Activated T-helper 1 cell treated with anti-CD3 and anti-CD28 coated beads, Interleukin-12 subunit alpha, Interleukin-12 subunit beta, Interleukin-2, Interleukin-4 antibody, amounts not matched to agents 30 ng/mL and 10 ng/mL and 1 ng/mL, durations not matched to agents 14 hours and 24 hours and 36 hours (primary cell): ENCODE measurements around the gene STH. TPM values are rescaled to one million over a fixed set of nuclear protein-coding genes. Genes with fewer than 3 reads are reported as not detected.
"Not testable (repeated sequence)": the region's sequence is repeated elsewhere in the genome, so short reads cannot be mapped to it uniquely, and the experiment has no call there.

Source experiments
- DNase-seq: peaks from one replicate; pipeline ENCODE4 v3.0.0; 2021; ENCODE audit warnings: low spot score
- H3K27ac Mint-ChIP-seq: one replicate; pipeline ENCODE4 v1.8.0; 2021; ENCODE audit warnings: mild to moderate bottlenecking, mixed read lengths
- H3K27me3 Mint-ChIP-seq: one replicate; pipeline ENCODE4 v1.8.0; 2022; ENCODE audit warnings: mild to moderate bottlenecking, moderate library complexity, mixed read lengths; ENCODE audit not compliant: insufficient read depth
- H3K36me3 Mint-ChIP-seq: one replicate; pipeline ENCODE4 v1.8.0; 2021; ENCODE audit warnings: low read depth, mixed read lengths
- H3K4me1 Mint-ChIP-seq: one replicate; pipeline ENCODE4 v1.8.0; 2021; ENCODE audit warnings: low read depth, mixed read lengths
- H3K4me3 Mint-ChIP-seq: one replicate; pipeline ENCODE4 v1.8.0; 2021; ENCODE audit warnings: mild to moderate bottlenecking, moderate library complexity, mixed read lengths
- H3K9me3 Mint-ChIP-seq: one replicate; pipeline ENCODE4 v1.8.0; 2021; ENCODE audit warnings: mixed read lengths
- intact Hi-C: fragments of 100-400 bp; cut with micrococcal nuclease; formaldehyde crosslinking; loops from one replicate; pipeline ENCODE4 v1.15.1; 2024
- total RNA-seq: library from RNA; stranded (reverse); gene quantifications from 2 replicates; pipeline ENCODE4 v1.2.3, GENCODE V29; 2022

Gene STH
- total RNA-seq, 1 donor from 2014 or later: not detected

DNA sequence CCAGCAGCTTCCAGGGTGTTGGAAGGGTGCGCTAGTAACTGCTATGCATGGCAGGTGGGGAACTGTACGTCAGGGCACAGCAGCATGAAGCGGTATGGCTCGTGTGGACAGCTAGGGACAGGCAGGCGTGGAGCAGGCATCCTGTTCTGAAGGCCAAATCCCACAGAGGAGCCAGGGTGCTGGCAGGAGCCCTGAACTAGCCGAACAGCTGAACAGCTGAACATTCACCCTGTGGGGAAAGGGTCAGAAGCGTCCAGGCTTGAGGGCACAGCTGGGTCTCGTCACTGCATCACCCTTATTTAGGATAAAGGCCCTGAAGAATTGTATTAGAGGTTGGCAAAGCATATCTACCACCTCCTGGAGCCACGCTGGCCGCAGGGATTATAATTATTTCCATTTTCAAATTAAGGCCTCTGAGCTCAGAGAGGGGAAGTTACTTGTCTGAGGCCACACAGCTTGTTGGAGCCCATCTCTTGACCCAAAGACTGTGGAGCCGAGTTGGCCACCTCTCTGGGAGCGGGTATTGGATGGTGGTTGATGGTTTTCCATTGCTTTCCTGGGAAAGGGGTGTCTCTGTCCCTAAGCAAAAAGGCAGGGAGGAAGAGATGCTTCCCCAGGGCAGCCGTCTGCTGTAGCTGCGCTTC, 3.3 kb upstream of the STH start:
- no peak overlapping the region for H3K4me3 Mint-ChIP-seq
- intact Hi-C loops: no loop called here
- peaks cover 4% of the 10 kb centered on the region for H3K27me3 Mint-ChIP-seq
- DNase-seq: no peak
- no peaks in the 10 kb centered on the region for H3K36me3 Mint-ChIP-seq
- H3K4me1 Mint-ChIP-seq: no peaks in the 10 kb centered on the region
- H3K9me3 Mint-ChIP-seq: no peaks in the 10 kb centered on the region
- H3K27ac Mint-ChIP-seq: no peak overlapping the region

DNA sequence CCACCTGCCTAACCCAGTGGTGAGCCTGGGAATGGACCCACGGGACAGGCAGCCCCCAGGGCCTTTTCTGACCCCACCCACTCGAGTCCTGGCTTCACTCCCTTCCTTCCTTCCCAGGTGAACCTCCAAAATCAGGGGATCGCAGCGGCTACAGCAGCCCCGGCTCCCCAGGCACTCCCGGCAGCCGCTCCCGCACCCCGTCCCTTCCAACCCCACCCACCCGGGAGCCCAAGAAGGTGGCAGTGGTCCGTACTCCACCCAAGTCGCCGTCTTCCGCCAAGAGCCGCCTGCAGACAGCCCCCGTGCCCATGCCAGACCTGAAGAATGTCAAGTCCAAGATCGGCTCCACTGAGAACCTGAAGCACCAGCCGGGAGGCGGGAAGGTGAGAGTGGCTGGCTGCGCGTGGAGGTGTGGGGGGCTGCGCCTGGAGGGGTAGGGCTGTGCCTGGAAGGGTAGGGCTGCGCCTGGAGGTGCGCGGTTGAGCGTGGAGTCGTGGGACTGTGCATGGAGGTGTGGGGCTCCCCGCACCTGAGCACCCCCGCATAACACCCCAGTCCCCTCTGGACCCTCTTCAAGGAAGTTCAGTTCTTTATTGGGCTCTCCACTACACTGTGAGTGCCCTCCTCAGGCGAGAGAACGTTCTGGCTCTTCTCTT, 2.6 kb upstream of the STH start:
- H3K4me1 Mint-ChIP-seq: no peaks in the 10 kb centered on the region
- H3K27me3 Mint-ChIP-seq: peaks cover 6% of the 10 kb centered on the region
- H3K9me3 Mint-ChIP-seq: no peaks in the 10 kb centered on the region
- intact Hi-C loops: no loop called here
- no peak overlapping the region for H3K27ac Mint-ChIP-seq
- no peak overlapping the region for H3K4me3 Mint-ChIP-seq
- H3K36me3 Mint-ChIP-seq: no peaks in the 10 kb centered on the region
- no peak for DNase-seq

DNA sequence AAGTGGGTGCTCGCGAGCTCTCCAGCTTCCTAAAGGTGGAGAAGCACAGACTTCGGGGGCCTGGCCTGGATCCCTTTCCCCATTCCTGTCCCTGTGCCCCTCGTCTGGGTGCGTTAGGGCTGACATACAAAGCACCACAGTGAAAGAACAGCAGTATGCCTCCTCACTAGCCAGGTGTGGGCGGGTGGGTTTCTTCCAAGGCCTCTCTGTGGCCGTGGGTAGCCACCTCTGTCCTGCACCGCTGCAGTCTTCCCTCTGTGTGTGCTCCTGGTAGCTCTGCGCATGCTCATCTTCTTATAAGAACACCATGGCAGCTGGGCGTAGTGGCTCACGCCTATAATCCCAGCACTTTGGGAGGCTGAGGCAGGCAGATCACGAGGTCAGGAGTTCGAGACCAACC, 1.9 kb upstream of the STH start:
- Mint-ChIP-seq H3K9me3 (no peaks in the 10 kb centered on the region), H3K36me3 (no peaks in the 10 kb centered on the region), H3K27me3 (peaks cover 6% of the 10 kb centered on the region), H3K27ac (no peak overlapping the region), H3K4me3 (no peak overlapping the region), H3K4me1 (peaks cover under 1% of the 10 kb centered on the region)
- DNase-seq: no peak
- intact Hi-C loops: no loop called here

DNA sequence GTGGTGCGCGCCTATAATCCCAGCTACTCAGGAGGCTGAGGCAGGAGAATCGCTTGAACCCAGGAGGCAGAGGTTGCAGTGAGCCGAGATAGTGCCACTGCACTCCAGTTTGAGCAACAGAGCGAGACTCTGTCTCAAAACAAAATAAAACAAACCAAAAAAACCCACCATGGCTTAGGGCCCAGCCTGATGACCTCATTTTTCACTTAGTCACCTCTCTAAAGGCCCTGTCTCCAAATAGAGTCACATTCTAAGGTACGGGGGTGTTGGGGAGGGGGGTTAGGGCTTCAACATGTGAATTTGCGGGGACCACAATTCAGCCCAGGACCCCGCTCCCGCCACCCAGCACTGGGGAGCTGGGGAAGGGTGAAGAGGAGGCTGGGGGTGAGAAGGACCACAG, 1.4 kb upstream of the STH start:
- Mint-ChIP-seq H3K27me3 (peaks cover 6% of the 10 kb centered on the region), H3K4me3 (no peak overlapping the region), H3K4me1 (peaks cover 5% of the 10 kb centered on the region), H3K9me3 (no peaks in the 10 kb centered on the region), H3K27ac (no peak overlapping the region), H3K36me3 (no peaks in the 10 kb centered on the region)
- intact Hi-C loops: no loop called here
- no peak for DNase-seq

DNA sequence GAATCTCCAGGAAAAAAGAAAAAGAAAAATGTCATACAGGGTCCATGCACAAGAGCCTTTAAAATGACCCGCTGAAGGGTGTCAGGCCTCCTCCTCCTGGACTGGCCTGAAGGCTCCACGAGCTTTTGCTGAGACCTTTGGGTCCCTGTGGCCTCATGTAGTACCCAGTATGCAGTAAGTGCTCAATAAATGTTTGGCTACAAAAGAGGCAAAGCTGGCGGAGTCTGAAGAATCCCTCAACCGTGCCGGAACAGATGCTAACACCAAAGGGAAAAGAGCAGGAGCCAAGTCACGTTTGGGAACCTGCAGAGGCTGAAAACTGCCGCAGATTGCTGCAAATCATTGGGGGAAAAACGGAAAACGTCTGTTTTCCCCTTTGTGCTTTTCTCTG, 845 bp downstream of the STH start:
- Mint-ChIP-seq H3K4me1 (peaks cover 8% of the 10 kb centered on the region), H3K9me3 (no peaks in the 10 kb centered on the region), H3K4me3 (no peak overlapping the region), H3K36me3 (no peaks in the 10 kb centered on the region), H3K27me3 (peaks cover 4% of the 10 kb centered on the region), H3K27ac (no peak overlapping the region)
- intact Hi-C loops: loop anchor here (10.0 kb wide), 1 partner anchor 415 kb away; no protein-coding TSS in a partner anchor
- DNase-seq: no peak

DNA sequence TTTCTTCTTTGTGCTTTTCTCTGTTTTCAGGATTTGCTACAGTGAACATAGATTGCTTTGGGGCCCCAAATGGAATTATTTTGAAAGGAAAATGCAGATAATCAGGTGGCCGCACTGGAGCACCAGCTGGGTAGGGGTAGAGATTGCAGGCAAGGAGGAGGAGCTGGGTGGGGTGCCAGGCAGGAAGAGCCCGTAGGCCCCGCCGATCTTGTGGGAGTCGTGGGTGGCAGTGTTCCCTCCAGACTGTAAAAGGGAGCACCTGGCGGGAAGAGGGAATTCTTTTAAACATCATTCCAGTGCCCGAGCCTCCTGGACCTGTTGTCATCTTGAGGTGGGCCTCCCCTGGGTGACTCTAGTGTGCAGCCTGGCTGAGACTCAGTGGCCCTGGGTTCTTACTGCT, 1.2 kb downstream of the STH start:
- intact Hi-C loops: loop anchor here (10.0 kb wide), 1 partner anchor 415 kb away; no protein-coding TSS in a partner anchor
- no peak overlapping the region for H3K4me3 Mint-ChIP-seq
- H3K4me1 Mint-ChIP-seq: peaks cover 8% of the 10 kb centered on the region
- peaks cover 4% of the 10 kb centered on the region for H3K27me3 Mint-ChIP-seq
- no peak for DNase-seq
- no peak overlapping the region for H3K27ac Mint-ChIP-seq
- no peaks in the 10 kb centered on the region for H3K36me3 Mint-ChIP-seq
- H3K9me3 Mint-ChIP-seq: no peaks in the 10 kb centered on the region

DNA sequence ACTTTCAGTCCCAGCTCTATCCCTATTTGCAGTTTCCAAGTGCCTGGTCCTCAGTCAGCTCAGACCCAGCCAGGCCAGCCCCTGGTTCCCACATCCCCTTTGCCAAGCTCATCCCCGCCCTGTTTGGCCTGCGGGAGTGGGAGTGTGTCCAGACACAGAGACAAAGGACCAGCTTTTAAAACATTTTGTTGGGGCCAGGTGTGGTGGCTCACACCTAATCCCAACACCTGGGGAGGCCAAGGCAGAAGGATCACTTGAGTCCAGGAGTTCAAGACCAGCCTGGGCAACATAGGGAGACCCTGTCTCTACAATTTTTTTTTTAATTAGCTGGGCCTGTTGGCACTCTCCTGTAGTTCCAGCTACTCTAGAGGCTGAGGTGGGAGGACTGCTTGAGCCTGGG, 1.7 kb downstream of the STH start:
- no peak overlapping the region for H3K4me3 Mint-ChIP-seq
- no peak overlapping the region for H3K27ac Mint-ChIP-seq
- intact Hi-C loops: loop anchor here (10.0 kb wide), 1 partner anchor 416 kb away; no protein-coding TSS in a partner anchor
- peaks cover 4% of the 10 kb centered on the region for H3K27me3 Mint-ChIP-seq
- no peak for DNase-seq
- no peaks in the 10 kb centered on the region for H3K36me3 Mint-ChIP-seq
- peaks cover 8% of the 10 kb centered on the region for H3K4me1 Mint-ChIP-seq
- H3K9me3 Mint-ChIP-seq: no peaks in the 10 kb centered on the region

DNA sequence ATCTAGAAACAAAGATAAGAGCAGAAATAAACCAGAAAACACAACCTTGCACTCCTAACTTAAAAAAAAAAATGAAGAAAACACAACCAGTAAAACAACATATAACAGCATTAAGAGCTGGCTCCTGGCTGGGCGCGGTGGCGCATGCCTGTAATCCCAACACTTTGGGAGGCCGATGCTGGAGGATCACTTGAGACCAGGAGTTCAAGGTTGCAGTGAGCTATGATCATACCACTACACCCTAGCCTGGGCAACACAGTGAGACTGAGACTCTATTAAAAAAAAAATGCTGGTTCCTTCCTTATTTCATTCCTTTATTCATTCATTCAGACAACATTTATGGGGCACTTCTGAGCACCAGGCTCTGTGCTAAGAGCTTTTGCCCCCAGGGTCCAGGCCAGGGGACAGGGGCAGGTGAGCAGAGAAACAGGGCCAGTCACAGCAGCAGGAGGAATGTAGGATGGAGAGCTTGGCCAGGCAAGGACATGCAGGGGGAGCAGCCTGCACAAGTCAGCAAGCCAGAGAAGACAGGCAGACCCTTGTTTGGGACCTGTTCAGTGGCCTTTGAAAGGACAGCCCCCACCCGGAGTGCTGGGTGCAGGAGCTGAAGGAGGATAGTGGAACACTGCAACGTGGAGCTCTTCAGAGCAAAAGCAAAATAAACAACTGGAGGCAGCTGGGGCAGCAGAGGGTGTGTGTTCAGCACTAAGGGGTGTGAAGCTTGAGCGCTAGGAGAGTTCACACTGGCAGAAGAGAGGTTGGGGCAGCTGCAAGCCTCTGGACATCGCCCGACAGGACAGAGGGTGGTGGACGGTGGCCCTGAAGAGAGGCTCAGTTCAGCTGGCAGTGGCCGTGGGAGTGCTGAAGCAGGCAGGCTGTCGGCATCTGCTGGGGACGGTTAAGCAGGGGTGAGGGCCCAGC, 2.6 kb downstream of the STH start:
- H3K27ac Mint-ChIP-seq: no peak overlapping the region
- peaks cover 8% of the 10 kb centered on the region for H3K4me1 Mint-ChIP-seq
- peaks cover 4% of the 10 kb centered on the region for H3K27me3 Mint-ChIP-seq
- DNase-seq: no peak
- no peak overlapping the region for H3K4me3 Mint-ChIP-seq
- intact Hi-C loops: loop anchor here (1.0 to 10.0 kb wide), 5 partner anchors 43 to 417 kb away; no protein-coding TSS in a partner anchor
- H3K9me3 Mint-ChIP-seq: no peaks in the 10 kb centered on the region
- no peaks in the 10 kb centered on the region for H3K36me3 Mint-ChIP-seq

DNA sequence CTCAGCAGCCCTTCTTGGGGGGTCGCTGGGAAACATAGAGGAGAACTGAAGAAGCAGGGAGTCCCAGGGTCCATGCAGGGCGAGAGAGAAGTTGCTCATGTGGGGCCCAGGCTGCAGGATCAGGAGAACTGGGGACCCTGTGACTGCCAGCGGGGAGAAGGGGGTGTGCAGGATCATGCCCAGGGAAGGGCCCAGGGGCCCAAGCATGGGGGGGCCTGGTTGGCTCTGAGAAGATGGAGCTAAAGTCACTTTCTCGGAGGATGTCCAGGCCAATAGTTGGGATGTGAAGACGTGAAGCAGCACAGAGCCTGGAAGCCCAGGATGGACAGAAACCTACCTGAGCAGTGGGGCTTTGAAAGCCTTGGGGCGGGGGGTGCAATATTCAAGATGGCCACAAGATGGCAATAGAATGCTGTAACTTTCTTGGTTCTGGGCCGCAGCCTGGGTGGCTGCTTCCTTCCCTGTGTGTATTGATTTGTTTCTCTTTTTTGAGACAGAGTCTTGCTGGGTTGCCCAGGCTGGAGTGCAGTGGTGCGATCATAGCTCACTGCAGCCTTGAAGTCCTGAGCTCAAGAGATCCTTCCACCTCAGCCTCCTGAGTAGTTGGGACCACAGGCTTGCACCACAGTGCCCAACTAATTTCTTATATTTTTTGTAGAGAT, 3.4 kb downstream of the STH start:
- Mint-ChIP-seq H3K4me3 (no peak overlapping the region), H3K27me3 (peaks cover 6% of the 10 kb centered on the region), H3K36me3 (no peaks in the 10 kb centered on the region), H3K27ac (no peak overlapping the region), H3K9me3 (no peaks in the 10 kb centered on the region), H3K4me1 (peaks cover 8% of the 10 kb centered on the region)
- intact Hi-C loops: loop anchor here (1.0 to 10.0 kb wide), 5 partner anchors 42 to 418 kb away; no protein-coding TSS in a partner anchor
- peak; percentile 63 for DNase-seq

DNA sequence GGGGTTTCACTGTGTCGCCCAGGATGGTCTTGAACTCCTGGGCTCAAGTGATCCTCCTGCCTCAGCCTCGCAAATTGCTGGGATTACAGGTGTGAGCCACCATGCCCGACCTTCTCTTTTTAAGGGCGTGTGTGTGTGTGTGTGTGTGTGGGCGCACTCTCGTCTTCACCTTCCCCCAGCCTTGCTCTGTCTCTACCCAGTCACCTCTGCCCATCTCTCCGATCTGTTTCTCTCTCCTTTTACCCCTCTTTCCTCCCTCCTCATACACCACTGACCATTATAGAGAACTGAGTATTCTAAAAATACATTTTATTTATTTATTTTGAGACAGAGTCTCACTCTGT, 3.9 kb downstream of the STH start:
- Mint-ChIP-seq H3K27ac (no peak overlapping the region), H3K9me3 (no peaks in the 10 kb centered on the region), H3K27me3 (peaks cover 6% of the 10 kb centered on the region), H3K4me3 (no peak overlapping the region), H3K4me1 (peaks cover 8% of the 10 kb centered on the region), H3K36me3 (no peaks in the 10 kb centered on the region)
- intact Hi-C loops: loop anchor here (1.0 to 10.0 kb wide), 5 partner anchors 42 to 418 kb away; no protein-coding TSS in a partner anchor
- DNase-seq: no peak

DNA sequence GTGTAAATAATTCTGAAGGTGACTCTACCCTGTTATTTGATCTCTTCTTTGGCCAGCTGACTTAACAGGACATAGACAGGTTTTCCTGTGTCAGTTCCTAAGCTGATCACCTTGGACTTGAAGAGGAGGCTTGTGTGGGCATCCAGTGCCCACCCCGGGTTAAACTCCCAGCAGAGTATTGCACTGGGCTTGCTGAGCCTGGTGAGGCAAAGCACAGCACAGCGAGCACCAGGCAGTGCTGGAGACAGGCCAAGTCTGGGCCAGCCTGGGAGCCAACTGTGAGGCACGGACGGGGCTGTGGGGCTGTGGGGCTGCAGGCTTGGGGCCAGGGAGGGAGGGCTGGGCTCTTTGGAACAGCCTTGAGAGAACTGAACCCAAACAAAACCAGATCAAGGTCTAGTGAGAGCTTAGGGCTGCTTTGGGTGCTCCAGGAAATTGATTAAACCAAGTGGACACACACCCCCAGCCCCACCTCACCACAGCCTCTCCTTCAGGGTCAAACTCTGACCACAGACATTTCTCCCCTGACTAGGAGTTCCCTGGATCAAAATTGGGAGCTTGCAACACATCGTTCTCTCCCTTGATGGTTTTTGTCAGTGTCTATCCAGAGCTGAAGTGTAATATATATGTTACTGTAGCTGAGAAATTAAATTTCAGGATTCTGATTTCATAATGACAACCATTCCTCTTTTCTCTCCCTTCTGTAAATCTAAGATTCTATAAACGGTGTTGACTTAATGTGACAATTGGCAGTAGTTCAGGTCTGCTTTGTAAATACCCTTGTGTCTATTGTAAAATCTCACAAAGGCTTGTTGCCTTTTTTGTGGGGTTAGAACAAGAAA, 5.1 kb downstream of the STH start:
- Mint-ChIP-seq H3K4me1 (peaks cover 8% of the 10 kb centered on the region), H3K27me3 (peaks cover 6% of the 10 kb centered on the region), H3K4me3 (no peak overlapping the region), H3K27ac (no peak overlapping the region), H3K36me3 (no peaks in the 10 kb centered on the region), H3K9me3 (no peaks in the 10 kb centered on the region)
- intact Hi-C loops: loop anchor here (2.0 to 10.0 kb wide), 2 partner anchors 41 to 419 kb away; no protein-coding TSS in a partner anchor
- DNase-seq: no peak

DNA sequence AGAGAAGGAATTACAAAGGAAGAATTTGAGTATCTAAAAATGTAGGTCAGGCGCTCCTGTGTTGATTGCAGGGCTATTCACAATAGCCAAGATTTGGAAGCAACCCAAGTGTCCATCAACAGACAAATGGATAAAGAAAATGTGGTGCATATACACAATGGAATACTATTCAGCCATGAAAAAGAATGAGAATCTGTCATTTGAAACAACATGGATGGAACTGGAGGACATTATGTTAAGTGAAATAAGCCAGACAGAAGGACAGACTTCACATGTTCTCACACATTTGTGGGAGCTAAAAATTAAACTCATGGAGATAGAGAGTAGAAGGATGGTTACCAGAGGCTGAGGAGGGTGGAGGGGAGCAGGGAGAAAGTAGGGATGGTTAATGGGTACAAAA, 7.0 kb downstream of the STH start:
- not testable (repeated sequence) for H3K4me1 Mint-ChIP-seq

More for the DNA sequence above, 7.0 kb downstream of the STH start:
- not testable (repeated sequence) for H3K4me3 Mint-ChIP-seq, H3K27ac Mint-ChIP-seq, H3K9me3 Mint-ChIP-seq, H3K27me3 Mint-ChIP-seq, H3K36me3 Mint-ChIP-seq, DNase-seq
- intact Hi-C loops: loop anchor here (10.0 kb wide), 1 partner anchor 421 kb away; no protein-coding TSS in a partner anchor
